NCI-H226 (cell line): ENCODE results near the gene CAMSAP3.

Experiments
- DNase-seq: peaks from one replicate; pipeline ENCODE4 v3.0.0-alpha.2; 2015

The CAMSAP3 gene

DNA sequence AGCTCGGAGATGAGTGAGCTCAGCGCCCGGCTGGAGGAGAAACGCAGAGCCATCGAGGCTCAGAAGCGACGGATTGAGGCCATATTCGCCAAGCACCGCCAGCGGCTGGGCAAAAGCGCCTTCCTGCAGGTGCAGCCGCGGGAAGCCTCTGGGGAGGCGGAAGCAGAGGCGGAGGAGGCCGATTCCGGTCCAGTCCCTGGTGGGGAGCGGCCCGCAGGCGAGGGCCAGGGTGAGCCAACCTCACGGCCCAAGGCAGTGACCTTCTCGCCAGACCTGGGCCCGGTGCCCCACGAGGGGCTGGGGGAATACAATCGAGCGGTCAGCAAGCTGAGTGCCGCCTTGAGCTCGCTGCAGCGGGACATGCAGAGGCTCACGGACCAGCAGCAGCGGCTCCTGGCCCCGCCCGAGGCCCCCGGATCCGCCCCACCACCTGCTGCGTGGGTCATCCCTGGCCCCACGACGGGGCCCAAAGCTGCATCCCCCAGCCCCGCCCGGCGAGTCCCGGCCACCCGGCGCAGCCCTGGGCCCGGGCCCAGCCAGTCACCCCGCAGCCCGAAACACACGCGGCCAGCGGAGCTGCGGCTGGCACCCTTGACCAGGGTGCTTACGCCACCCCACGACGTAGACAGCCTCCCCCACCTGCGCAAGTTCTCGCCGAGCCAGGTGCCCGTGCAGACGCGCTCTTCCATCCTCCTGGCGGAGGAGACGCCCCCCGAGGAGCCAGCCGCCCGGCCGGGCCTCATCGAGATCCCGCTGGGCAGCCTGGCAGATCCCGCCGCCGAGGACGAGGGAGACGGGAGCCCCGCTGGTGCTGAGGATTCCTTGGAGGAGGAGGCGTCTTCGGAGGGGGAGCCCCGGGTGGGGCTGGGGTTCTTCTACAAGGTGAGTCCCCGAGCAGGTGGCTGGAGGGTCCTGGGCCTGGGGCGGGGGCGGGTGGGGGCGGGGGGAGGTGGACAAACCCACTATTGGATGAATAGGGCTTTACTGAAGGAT lies 16.9 kb downstream of the CAMSAP3 start:
- DNase-seq = no peak

DNA sequence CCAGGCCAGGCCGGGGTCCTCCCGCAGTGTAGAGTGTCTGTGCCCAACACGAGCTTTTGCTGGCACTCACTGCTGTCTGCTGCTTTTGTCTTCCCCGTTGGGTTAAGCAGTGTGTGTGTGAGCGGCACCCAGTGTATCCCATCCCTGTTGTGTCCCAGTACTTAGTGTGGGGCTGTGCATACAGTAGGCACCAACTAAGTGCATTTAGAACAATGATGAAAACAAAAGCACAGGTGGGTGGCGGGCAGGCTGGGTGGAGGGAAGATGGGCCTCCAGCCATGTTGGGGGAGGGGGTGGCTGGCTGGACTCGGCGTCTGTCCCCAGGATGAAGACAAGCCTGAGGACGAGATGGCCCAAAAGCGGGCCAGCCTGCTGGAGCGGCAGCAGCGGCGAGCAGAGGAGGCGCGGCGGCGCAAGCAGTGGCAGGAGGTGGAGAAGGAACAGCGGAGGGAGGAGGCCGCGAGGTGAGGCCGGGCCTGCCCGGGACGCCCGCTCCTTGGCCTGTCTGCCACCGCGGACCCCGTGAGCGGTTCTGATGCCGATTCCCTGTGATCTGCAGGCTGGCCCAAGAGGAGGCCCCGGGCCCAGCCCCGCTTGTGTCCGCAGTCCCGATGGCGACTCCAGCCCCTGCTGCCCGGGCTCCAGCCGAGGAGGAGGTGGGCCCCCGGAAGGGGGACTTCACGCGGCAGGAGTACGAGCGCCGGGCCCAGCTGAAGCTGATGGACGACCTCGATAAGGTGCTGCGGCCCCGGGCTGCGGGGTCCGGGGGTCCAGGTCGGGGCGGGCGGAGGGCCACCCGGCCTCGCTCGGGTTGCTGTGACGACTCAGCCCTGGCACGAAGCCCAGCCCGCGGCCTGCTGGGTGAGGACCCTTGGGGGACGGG lies 19.4 kb downstream of the CAMSAP3 start:
- DNase-seq = no peak

DNA sequence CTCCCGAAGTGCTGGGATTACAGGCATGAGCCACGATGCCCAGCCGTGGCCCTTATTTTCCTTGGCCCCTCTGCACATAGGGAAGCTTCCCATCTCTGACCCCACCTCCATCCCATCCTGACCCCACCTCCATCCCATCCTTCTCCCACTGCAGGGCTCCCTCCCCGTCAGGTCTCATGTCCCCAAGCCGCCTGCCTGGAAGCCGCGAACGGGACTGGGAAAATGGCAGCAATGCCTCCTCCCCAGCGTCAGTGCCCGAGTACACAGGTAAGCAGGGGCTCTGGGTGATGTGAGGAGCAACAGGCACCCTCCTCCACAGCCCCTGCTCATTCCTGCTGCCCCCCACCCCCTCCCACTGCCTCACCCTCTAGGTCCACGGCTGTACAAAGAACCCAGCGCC lies 21.5 kb downstream of the CAMSAP3 start:
- DNase-seq = no peak

DNA sequence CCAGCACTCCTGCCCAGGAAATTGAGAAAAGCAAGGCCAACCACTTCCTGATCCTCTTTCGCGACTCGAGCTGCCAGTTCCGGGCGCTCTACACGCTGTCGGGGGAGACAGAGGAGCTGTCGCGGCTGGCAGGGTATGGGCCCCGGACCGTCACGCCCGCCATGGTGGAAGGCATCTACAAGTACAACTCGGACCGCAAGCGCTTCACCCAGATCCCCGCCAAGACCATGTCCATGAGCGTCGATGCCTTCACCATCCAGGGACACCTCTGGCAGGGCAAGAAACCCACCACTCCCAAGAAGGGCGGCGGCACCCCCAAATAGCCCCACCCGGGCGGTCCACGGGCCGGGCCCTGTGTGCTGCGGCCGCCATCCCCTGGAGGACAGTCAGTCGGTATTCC lies 22.1 kb downstream of the CAMSAP3 start:
- DNase-seq = no peak

DNA sequence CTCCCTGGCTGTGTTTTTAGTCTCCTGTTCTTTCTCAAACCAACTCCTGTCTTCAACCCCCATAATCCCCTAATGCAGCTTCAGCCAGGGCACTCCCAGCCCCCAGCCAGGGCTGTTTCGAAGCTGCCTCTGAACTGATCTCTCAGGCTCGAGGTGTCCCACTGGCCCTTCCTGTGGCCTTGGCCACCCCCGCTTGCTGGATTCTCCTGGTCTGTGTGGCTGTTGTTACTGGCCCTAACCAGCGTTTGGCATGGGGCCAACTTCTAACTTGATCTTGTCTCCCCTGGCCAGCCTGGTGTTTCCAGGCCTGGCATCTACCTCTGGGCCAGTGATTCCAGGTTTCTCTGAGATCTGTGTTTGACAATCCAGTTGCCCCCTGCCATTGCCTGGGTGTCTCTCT lies 22.7 kb downstream of the CAMSAP3 start:
- no peak for DNase-seq

DNA sequence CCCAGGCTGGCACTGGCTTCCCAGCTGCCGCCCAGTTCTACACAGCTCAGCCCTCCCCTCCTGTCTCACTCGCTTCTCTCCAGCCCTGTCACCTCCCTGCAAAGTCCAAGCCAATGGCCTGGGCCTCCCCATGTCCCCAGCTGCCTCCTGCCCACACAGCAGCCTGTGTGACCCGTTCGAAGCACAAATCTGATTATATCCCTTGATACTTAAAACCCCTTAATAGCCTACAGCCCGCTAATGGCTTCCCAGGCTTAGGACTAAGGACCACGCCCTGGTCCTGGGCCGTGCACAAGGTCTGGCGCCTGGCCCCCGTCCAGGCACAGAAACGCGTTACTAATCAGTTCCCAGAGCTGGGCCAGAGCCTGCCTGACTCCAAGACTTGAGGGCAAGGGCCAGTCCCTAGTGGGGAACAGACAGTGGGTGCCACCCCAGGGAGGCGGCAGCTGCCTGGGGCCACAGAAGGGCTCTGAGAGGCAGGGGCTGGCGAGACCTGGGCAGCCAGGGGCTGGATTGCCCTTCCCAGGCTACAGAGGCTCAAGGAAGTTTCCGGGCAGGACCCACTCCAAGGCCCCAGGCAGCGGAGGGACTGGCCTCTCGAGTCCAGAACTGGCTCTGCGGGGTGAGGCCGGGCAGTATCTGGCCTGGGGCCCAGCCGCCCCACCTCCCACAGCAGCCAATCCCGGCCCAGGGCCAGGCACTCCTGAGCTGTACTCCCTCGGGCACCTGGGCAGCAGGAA lies 23.3 kb downstream of the CAMSAP3 start:
- peak; percentile 24 for DNase-seq

DNA sequence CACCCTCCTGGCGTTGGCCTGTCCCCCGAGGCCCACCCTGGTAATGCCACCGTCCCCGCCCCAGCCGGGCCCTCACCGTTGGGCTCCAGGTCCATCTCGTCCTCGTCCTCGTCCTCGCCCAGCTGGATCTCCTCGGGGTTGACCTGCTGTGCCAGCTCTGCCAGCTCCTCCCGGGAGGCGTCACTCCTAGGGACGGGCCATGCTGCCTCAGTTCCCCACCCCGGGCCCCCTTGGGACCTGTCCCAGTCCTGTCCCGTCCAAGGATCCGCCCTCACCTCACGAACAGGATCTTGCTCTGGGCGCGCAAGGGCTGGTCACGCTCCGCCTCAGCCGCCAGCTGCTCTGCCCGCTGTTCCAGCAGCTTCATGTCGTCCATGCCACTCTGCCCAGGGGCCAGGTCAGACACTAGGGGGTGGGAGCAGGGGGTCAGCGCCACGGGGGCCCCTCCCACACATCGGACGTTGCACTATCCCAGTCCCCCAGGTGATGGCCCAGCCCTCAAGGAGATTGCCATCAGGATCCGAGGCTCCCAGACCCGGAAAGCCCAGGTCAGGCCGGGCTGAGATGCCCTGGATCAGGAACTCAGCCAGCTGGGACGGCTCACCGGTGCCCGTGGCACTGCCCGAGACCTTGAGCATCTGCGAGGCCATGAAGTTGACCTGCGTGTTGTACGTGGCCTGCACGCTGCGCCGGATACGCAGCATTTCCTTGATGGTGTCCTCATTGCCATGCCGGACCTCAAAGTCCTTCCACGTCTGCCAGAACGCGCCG lies 24.2 kb downstream of the CAMSAP3 start:
- DNase-seq = no peak

DNA sequence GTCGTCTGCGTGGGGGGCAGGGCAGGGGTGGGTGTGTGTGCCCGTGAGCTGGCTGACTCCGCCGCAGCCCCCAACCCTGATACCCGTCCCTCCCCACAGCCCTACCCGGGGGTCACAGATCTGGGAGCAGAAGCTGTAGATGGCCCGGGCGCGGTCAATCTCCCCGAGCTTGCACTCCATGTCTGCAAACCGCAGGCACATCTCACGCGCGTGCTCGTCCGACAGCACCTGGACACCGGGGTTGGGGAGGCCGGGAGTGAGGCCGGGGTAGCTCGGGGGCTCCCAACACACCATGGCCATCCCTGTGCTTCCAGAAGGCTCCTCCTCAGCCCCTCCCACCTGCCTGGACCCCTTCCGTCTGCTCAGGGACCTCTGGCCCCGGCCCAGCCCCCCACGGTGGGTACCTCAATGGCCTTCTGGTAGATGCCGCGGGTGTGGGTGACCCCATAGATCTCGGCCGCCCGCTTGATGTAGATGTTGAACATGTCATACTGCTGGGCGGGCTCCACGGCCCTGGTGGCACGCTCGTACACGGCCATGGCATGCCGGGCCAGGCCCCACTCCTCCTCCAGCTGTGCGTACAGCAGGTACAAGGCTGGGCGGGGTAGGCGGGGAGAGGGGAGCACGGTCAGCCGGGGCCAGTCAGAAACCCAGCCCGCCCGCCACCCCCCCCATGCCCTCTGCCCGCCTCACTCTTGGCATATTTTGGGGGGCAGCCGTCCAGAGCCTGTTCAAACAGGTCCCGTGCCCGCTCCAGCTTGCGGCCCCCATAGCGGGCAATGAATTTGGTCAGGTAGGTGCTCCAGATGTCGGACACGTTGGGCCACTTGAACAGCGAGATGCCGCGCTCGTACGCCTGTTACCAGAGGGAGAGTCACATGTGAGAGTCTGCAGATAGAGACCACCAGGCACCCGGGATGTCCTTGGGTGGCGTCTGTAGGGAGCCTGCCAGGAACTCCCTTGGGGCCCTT lies 25.1 kb downstream of the CAMSAP3 start:
- no peak for DNase-seq

DNA sequence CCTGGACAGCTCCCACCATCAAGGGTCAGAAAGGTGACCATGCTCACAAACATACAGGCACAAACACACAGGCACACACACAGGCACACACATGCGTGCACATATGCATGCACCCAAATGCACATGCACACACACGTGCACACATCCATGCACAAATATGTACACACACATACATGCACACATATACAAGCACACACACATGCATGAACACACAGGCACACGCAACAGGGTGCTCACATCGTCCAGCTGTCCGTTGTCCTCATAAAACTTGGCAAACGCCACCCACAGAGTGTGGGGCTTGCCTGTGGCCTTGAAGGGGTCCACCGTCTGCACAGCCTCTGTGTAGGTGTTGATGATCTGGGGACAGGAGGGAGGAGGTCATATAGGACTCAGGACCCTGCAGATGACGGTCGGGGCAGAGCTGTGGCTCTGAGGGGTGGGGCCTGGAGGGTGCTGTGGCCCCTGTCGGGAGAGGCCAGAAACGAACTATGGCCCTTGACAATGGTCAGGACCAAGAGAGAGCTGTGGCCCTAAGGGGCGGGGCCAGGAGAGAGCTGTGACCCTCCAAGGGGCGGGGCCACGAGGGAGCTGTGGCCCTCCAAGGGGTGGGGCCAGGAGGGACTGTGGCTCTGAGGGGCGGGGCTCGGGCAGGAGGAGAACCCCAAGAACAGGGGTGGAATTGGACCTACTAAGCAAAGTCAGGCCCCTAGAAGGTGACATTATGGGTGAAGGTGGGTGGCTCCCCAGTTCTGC lies 27.4 kb downstream of the CAMSAP3 start:
- no peak for DNase-seq

DNA sequence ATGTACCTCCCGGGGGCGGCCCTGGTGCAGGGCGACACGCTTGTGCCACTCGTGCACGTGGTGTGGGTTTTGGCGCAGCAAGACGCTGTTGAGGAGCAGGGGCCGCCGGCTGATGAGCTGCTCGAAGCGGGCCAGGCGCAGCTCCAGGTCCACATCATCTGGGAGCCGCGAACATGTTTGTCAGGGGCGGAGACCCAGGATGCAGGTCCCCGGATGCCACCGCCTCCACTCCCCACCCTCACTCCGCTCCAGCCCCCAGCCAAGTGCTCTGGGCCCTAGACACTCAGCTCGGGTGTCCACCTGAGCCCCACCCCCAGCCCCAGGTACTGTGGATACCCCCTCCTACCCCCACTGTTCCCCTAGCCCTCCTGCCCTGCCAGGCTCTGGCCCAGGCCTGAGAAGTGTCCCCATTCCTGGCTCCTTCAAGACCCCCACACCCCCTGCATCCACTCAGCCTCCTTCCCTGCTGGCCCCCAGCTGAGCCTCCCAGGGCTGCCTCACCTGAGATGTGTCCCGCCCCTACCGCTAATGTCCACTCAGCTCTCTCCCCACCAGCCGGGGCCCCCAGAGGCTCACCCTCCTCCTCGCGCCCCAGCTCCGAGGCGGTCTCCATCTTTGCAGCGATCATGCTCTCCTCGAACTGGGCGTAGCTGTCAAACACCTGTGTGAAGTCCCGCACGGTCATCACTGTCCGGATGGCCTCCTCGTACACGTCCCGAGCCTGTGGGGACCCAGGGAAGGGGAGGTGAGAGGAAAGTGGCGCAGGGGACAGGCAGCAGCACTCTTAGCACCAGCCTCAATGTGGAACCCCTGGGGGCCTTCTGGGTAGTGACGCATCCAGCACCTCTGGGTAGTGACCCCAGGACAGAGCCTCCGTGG lies 28.3 kb downstream of the CAMSAP3 start:
- DNase-seq = no peak

DNA sequence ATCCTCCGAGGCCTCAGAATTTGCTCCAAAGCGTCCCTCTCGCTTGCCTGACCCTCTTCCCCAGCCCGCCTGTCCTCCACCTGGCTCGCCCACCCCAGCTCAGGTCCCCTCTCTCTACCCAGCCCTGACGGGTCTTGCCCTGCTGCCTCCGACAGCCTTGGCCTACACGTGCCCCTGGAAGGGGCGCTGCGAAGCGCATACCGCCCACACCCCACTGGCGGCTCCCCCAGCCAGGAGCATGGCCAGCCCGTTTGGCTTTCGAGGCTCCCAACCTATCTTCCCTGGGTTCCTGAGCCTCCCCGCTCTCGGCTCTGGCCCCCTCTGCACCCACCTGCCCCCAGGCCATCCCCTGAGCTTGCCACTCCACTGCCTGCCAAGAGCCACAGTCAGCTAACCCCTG lies 29.1 kb downstream of the CAMSAP3 start:
- no peak for DNase-seq

DNA sequence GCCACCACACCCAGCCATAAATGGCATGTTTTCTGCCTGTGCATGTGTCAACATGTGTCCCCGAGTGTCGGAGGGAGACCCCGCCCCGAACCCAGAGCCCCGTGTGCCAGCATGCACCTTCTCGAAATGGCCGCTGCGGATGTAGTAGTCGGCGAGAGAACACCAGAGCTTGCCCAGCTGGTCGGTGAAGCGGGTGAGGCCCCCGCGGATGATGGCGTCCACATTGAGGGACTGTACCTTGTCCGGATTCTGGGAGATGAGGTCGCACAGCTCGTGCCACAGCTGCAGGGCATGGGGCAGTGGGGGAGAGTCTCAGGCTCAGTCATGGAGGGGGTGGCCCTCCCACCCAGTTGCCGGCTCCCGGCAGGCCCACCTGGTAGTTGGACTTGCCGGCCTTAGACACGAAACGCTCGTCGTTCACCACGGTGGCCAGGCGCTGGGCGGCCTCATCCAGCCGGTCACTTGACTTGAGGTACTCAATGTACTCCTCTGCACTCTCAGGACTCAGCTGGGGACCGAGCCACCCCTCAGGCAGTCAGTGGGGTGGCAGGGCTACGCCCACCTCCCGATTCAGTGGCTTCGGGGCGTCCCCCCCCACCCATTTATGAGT lies 30.2 kb downstream of the CAMSAP3 start:
- no peak for DNase-seq

DNA sequence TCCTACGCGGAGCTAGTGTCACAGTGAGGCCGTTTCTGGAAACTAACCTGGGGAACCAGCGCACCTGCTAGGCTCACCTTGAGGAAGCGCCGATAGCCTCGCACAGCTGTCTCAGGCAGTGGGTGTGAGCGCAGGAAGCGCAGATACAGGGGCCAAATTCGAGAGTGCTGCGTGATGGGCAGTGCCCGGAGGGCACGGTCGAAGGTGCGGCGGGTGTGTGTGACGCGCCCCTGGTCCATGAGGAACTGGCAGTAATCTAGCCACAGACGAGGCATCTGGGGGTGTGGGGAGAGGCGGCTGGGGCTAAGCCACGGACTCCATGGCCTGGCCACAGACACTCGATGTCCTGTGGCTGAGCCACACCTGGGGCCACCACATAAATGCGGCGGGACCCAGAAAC lies 31.5 kb downstream of the CAMSAP3 start:
- no peak for DNase-seq

DNA sequence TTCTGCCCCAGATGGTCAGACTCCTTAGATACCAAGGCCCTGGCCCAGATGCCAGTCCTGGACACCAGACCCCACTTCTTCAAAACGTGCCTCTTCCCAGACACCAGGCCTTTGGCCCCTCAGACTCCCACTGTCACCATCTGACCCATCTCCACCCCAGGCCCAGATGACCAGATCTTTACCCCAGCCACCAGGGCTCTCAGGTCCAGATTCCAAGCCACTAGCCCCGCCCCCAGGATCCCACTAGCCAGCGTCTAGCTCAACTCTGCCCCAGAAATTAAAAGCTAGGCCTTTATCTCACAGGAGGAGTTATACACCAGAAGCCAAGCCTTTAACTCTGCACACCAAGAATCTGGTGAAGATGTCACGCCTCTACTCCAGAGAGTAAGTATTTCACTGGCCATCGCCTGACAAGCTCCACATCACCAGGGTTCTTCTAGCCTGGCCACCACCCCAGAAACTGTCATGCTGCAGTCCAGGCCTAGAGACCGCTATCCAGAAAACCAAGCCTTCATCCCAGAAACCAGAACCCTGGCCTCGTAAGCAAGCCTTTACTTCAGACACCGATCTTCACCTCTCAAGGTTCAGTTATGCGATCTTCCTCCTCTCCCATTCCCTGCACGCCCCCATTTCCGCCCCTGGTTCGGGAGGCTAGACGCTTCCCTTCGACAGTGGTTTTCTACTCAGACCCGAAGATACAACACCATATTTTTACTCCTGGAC lies 33.1 kb downstream of the CAMSAP3 start:
- no peak for DNase-seq

DNA sequence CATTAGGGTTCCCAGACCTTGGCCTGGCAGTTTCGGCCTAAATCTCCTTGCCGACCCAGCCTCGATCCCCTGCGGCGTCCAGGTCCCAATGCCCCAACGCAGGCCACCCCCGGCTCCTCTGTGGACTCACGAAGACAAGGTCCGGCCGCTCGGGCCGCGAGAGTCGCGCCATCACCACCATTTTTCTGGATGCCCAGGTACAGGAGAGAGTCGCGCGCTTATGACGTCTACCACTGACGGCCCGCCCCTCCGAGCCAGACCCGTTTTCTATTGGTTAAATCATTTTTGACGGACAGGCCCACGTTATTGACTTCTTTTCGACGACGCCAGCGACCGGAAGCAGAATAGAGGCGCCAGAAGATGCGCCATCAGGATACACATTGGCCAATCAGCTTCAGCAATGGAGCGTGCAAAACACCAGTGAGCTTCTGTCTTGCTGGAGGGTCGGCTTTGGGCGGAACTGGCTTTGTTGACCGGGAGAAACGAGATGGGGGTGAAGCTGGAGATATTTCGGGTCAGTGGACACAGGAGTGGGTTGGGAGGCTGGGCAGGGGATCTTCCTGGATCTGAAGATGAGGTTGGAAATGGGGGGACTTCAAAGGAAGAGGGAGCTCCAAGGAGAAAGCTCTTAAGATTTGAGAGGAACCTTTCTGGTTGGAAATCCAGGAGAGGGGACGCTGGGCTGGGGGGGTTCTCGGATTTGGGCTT lies 33.8 kb downstream of the CAMSAP3 start, which contains the start of the genes PET100 and XAB2:
TSS of gene PET100 (plus strand) at position 447 of the 708 bp plus-strand sequence. CDS start at position 488, 41 bp downstream.
TSS of gene XAB2 (minus strand) at position 199 of the 708 bp plus-strand sequence. CDS start at position 181, 18 bp downstream.
- DNase-seq = peak; percentile 96

DNA sequence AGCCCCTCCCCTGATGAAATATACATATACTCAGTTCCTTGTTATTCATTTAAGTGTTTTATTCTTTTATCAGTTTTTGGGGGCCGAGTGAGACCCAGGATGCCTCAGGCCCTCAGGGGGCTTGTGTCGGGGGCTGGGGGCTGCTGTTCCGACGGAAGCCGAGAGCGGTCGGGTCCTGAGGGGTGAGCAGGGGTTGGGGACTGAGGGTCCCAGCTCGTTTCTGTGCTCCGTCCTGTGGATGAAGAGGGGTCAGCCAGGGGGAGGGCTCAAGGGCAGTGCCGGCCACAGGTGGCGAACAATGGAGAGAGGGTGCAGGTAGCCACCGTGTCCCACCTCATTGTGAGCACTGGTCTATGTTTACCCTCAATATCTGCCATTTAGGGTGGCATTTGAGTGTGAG lies 35.9 kb downstream of the CAMSAP3 start:
- no peak for DNase-seq
